ENCODE data around the gene PRKCSH. TPM values are rescaled to one million over a fixed set of nuclear protein-coding genes. Genes with fewer than 3 reads are reported as not detected.
A peak's percentile ranks its signal among the peaks of the same experiment; 100 is the strongest.
"Not testable (repeated sequence)": the region's sequence is repeated elsewhere in the genome, so short reads cannot be mapped to it uniquely, and the experiment has no call there.

The PRKCSH gene
- total RNA-seq, 1 donor from 2014 or later, result 276 TPM

GRCh38 chr19:11456659-11457058 is 21.2 kb downstream of the PRKCSH start:
- peaks cover 25% of the 10 kb centered on the region for H3K27me3 Mint-ChIP-seq (ENCODE audit: unreplicated experiment)
- peaks cover 4% of the 10 kb centered on the region for H3K36me3 Mint-ChIP-seq (ENCODE audit: unreplicated experiment)
- no peak overlapping the region for H3K4me3 Mint-ChIP-seq (ENCODE audit: unreplicated experiment)
- peaks cover 35% of the 10 kb centered on the region for H3K9me3 Mint-ChIP-seq (ENCODE audit: unreplicated experiment)
- TF ChIP-seq CTCF (IDR thresholded peaks at IDR 0.05; ENCODE audit: partially characterized antibody, unreplicated experiment), result no peak
- H3K4me1 Mint-ChIP-seq (ENCODE audit: low read depth, unreplicated experiment), result peaks cover 25% of the 10 kb centered on the region
- H3K27ac Mint-ChIP-seq (ENCODE audit: unreplicated experiment), result peak overlapping the region; percentile 28
- no peak for DNase-seq

DNA sequence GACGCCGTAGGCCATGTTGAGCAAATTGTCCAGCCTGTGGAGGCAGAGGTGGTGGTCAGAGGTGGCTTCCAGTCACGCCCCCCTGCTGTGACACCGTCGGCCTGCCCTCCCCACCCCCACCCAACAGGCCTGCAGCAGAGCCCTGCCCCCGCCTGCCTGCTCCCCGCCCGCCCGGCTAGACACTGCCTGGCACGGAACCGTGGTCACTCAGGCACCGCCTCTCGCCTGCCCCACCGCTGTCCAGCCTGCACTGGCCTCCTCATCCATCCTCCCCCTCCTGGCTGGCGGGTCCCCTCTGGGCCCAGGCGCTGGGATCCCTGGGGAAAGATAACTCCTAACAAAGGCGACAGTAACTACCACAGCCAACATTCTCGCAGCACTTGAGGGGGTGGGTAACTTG is 21.7 kb downstream of the PRKCSH start:
- Mint-ChIP-seq H3K27ac (ENCODE audit: unreplicated experiment) (no peak overlapping the region), H3K27me3 (ENCODE audit: unreplicated experiment) (peaks cover 25% of the 10 kb centered on the region), H3K4me3 (ENCODE audit: unreplicated experiment) (no peak overlapping the region), H3K9me3 (ENCODE audit: unreplicated experiment) (peaks cover 35% of the 10 kb centered on the region), H3K36me3 (ENCODE audit: unreplicated experiment) (peaks cover 4% of the 10 kb centered on the region), H3K4me1 (ENCODE audit: low read depth, unreplicated experiment) (peaks cover 25% of the 10 kb centered on the region)
- no peak for TF ChIP-seq CTCF (IDR thresholded peaks at IDR 0.05; ENCODE audit: partially characterized antibody, unreplicated experiment)
- DNase-seq, result no peak

- peaks cover 30% of the 10 kb centered on the region for H3K9me3 Mint-ChIP-seq (ENCODE audit: unreplicated experiment)
- TF ChIP-seq CTCF (IDR thresholded peaks at IDR 0.05; ENCODE audit: partially characterized antibody, unreplicated experiment), result no peak
- H3K27ac Mint-ChIP-seq (ENCODE audit: unreplicated experiment), result no peak overlapping the region
- peaks cover 21% of the 10 kb centered on the region for H3K4me1 Mint-ChIP-seq (ENCODE audit: low read depth, unreplicated experiment)
- peak overlapping the region; percentile 30 for H3K4me3 Mint-ChIP-seq (ENCODE audit: unreplicated experiment)
- H3K36me3 Mint-ChIP-seq (ENCODE audit: unreplicated experiment), result peaks cover 4% of the 10 kb centered on the region
- no peak for DNase-seq
- peaks cover 20% of the 10 kb centered on the region for H3K27me3 Mint-ChIP-seq (ENCODE audit: unreplicated experiment)
These were observed 22.4 kb downstream of the PRKCSH start for GRCh38 chr19:11457831-11458230.

GRCh38 chr19:11458236-11458900 is 22.9 kb downstream of the PRKCSH start:
- Mint-ChIP-seq H3K27ac (ENCODE audit: unreplicated experiment) (peak overlapping the region; percentile 12), H3K4me3 (ENCODE audit: unreplicated experiment) (peak overlapping the region; percentile 30), H3K27me3 (ENCODE audit: unreplicated experiment) (peaks cover 21% of the 10 kb centered on the region), H3K9me3 (ENCODE audit: unreplicated experiment) (peaks cover 32% of the 10 kb centered on the region), H3K36me3 (ENCODE audit: unreplicated experiment) (peaks cover 2% of the 10 kb centered on the region), H3K4me1 (ENCODE audit: low read depth, unreplicated experiment) (peaks cover 23% of the 10 kb centered on the region)
- no peak for TF ChIP-seq CTCF (IDR thresholded peaks at IDR 0.05; ENCODE audit: partially characterized antibody, unreplicated experiment)
- DNase-seq, result no peak

DNA sequence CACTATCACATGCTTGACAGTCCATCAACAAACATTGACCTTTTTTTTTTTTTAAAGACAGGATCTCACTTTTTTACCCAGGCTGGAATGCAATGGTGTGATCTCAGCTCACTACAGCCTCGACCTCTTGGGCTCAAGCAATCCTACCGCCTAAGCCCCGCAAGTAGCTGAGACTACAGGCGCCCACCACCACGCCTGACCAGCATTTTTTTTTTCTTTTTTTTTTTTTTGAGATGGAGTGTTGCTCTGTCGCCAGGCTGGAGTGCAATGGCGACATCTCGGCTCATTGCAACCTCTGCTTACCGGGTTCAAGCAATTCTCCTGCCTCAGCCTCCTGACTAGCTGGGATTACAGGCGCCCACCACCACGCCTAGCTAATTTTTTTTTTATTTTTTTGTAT is 23.5 kb downstream of the PRKCSH start:
- H3K27ac Mint-ChIP-seq (ENCODE audit: unreplicated experiment); H3K4me3 Mint-ChIP-seq (ENCODE audit: unreplicated experiment); H3K36me3 Mint-ChIP-seq (ENCODE audit: unreplicated experiment); DNase-seq: not testable (repeated sequence)
- Mint-ChIP-seq H3K9me3 (ENCODE audit: unreplicated experiment) (peaks cover 32% of the 10 kb centered on the region), H3K27me3 (ENCODE audit: unreplicated experiment) (peaks cover 20% of the 10 kb centered on the region), H3K4me1 (ENCODE audit: low read depth, unreplicated experiment) (peaks cover 22% of the 10 kb centered on the region)

All from glutamatergic neuron (in vitro differentiated cells).